ENCODE data around the gene BPNT1.
A peak's percentile ranks its signal among the peaks of the same experiment; 100 is the strongest.
"Not testable (repeated sequence)": the region's sequence is repeated elsewhere in the genome, so short reads cannot be mapped to it uniquely, and the experiment has no call there.

The BPNT1 gene

DNA sequence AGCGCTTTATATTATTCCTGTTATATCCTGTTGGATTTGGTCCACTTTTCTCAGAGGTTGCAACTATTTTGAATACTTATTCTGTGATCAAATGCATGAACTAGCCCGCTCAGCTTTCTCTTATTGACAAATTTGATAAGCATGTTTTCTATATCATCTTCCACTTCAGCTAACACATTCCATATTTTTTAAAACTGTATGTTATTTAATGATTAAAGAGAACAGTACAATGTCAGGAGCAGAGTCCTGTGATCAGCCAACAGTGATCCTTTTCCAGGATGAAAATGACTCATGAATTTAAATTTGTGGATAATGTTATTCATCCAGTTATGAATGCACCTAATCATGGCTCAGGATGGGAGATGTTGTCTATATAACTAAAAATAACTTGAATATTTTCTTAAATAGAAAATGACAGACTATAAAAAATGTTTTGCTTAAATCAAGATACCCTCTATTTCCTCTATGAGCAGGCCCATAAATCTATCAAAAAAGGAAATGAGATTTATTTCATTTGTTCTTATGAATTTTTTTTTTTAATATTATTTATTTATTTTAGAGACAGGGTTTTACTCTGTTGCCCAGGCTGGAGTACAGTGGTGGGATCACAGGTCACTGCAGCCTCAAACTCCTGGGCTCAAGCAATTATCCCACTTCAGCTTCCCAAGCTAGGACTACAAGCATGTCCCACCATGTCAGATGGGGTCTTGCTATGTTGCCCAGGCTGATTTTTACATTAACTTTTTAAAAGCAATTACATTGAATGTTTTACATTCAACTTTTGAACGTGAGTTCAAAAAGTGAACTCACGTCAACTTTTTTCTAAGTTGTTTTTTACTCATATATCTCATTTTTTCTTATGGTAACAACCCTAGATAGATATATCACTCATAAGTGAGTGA is 12.5 kb downstream of the BPNT1 start:
- no peak for DNase-seq

DNA sequence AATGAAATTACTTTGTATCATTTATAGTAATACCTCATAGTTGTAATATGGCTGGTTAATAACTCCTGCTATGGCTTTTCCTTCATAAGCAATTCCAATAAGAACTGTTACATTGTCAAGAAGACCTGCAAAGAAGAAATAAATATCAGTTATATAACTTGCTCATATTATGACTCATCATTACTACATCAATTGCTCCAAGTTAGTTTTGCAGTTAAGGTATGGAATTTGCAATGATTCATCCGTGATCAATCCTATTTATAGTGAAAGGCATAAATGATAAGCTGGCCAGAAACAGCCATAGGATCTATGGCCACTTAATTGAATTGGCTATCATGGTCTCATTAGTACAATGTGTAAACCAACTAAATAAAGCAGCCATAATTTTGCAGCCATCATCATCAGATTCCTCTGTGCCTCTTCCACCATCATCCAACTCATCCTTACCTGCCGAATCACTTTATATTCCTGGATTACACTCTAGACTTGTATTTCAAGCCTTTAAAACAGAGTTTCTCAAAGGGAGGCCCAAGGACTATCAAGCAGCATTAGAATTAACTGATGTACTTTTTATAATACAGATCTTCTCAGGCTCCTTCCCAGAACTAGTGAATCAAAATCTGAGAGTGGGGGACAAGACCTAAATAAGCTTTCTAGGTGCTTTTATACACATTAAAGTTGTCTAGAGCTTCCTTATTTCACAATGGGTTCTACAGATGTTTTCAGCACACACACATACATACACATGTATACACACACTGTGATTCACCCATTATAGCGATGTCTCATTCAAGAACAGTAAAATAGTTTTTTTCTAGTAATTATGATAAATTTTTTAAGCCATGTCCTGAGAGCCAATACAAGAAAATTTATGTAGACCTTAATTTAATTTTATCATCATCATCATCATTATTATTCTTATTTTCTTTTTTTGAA is 22.1 kb downstream of the BPNT1 start:
- no peak for DNase-seq

DNA sequence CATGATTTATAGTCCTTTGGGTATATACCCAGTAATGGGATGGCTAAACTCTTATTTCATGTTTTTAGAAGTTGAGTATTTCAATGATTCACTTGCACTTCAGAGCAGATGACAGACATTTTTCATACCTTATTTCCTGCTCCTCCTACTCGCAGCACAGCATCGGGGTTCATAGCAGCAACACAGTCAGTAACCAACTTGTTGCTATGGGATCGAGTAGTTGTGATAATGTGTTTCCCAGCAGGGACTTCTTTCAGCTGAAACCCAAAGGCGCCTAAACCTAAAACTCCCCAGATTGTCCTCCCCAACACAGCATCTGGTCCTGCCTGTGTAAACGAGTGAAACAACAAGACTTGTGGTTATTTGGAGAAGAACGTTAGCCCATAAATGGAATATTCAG is 27.0 kb downstream of the BPNT1 start:
- no peak for DNase-seq

DNA sequence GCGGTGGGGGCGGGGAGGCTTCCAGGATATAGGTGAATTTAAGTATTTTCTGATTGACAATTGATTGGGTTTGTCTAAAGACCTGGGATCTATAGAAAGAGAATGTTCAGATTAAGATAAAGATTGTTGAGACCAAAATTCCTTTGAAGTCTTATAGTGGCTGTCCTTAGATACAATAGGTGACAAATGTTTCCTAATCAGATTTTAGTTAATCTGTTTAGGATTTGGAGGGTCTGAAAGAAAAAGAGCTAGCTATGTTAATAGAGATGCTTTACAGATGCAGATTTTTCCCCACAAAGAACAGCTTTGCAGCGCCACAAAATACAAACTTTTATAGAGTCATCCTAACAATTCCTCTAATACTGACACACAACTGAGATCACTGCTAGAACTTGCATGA is 28.7 kb downstream of the BPNT1 start:
- no peak for DNase-seq

DNA sequence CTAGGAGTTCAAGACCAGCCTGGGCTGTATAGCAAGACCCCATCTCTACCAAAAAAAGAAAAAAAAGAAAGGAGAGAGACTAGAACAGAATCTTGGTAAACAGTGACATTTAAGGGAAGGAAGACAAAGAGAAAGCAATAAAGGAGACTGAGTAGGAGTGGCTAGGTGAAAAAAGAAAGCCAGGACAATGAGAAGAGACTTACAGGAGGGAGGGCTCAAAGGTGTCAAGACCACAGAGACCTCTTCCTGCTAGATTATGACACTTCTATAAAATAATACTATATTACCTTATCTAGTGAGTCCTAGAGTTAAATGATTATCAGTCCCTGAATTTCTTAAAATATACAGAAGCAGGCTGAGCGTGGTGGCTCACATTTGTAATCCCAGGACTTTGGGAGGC is 33.2 kb downstream of the BPNT1 start:
- DNase-seq = no peak

DNA sequence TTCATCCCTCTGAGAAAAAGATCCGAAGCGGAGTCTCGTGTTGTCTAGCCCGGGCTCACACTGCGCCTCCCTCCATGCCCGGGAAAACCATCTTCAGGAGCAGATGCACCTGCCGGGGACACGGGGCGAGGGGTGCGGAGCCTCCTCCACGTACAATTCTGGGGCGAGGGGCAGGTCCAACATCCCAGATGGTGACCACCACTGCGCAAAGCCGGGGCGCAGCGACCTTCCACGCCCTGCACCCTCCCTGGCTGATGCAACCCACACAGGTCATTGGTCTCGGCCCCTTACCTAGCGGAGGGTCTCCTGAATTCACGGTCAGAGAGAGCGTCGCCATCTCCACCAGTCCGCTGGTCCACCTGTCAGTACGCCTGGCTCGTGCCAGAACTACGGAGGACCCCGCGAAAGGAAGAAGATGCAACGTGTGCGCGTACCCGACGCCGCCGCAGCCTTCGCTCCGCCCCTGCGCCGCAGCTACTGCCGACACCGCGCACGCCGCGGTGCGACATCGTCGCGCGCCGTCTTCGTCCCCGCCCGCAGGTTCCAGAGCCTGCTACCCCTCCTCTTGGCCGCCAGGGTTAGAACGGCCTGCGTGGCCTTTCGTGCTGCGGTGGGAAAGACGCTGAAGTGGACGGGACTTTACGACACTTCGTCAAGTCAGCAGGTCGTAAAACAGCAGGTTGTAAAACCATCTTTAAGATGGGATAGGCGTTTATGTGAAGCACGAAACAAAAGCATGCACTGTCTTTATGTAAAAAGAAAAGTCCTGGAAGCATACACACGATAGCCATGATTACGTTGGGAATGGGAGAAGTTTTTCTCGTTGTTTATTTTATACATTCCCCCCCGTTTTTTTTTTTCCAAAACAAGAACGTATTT is 43.3 kb downstream of the BPNT1 start, which contains the start of gene EPRS1:
EPRS1 (minus strand) TSS at position 454 of the 879 bp plus-strand sequence; CDS start at position 337, 117 bp downstream.
- DNase-seq = peak; percentile 97

DNA sequence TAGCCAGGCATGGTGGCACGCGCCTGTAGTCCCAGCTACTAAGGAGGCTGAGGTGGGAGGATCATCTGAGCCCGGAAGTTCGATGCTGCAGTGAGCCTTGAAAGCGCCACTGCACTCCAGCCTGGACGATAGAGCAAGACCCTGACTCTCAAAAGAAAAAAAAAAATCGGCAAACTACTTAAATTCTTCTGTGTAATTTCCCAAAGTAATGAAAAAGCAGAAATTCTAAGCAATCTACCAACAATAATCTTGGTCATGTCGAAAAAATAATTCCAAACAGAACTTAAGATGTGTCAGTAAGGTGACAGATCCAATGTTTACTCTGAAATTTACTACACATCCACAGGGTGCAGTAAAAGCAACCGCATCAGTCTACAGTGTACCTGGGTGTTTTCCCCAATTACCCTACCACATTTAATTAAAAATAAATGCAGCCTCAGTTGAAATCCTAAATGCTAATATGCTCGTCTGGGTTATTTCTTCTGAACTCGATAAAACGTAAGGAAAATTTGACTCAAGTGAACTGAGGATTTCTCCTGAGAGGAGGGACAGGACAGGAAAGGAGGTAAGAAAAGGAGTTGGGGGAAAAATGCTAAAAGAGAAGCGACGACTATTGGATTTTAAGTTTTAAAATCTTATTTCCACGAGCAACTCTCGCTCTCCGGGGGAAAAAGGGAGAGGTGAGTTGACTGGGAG is 44.1 kb downstream of the BPNT1 start:
- peak; percentile 3 for DNase-seq

DNA sequence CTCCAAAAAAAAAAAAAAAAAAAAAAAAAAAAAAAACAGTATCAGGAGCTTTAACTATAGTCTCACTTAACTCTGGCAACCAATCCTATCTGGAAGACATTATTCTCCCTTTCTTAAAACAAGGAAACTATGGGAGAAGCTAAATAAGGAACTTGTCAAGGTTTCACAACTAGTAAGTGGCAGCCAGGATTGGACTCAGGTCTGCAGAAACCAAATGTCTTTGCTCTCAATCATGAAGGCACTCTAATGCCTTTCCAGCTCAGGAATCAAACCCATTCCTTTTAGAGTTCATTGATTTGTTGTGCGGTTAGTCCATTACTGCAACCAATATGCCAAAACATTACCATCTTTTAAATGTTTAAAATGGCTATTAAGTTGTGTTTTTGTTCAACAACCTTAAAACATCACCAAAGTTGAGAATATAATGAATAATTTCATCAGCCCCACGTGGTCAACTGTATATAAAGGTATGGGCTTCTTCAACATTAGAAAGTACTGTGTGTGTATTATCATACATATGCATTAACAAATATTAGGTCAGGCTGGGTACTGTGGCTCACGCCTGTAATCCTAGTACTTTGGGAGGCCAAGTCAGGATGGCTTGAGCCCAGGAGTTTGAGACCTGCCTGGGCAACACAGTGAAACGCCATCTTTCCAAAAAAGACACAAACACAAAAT is 44.8 kb downstream of the BPNT1 start:
- no peak for DNase-seq

DNA sequence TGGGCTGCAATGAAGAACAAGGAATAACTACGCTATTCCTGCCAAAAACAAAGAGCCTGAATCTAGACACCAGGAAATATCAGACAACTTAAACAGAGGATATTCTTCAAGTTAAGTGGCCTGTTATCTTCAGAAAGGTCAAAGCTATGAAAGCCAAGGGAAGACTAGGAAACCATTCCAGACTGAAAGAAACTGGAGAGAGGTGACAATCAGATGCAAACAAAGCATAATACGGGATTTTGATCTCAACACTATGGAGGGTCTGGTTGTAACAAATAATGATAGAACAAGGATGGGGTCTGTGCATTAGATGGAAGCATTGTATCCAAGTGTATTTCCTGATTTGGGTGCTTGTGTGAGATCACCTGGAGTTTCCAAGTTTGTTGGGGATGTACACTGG is 45.9 kb downstream of the BPNT1 start:
- no peak for DNase-seq

DNA sequence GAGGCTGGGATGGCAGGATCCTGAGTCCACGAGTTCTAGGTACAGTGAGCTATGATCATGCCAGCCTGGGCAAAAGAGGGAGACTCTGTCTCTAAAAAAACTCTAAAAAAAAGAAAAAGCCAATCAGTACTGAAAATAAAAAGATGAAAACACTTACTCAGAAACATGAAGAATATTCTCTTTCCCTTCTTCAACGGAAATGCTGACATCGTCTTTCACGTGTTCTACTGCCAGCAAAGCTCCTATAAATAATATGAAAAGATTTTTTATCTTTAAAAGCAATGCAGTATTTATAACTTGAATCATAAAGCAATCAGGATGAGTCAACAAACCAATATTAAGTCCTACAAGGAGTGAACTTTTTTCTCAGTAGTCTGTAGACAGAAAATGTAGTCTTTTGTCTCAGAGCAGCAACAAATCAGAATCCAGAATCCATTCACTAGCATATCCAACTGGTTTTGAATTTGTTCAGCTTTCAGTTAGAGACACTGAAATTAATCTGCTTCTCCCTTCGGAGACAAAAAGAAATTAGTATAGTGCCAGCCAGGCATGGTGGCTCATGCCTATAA is 49.5 kb downstream of the BPNT1 start:
- DNase-seq = no peak

DNA sequence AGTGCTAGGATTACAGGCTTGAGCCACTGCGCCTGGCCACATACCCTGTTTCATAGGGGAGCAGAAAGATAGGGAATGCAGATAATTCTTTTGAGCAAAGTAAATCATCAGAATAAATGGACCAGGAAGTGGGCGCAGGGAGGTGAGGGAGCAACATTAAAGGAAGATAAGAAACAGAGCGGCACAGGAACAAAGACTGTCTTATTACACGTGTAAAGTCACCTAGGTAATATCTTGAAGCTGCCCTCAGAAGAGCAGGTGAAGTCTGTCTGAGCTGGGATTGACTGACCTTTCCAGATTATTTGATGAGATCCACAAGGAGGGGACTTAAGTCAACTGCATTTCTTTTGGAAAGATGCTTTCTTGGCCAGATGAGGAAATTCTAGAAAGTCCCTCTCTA is 50.9 kb downstream of the BPNT1 start:
- DNase-seq = no peak

DNA sequence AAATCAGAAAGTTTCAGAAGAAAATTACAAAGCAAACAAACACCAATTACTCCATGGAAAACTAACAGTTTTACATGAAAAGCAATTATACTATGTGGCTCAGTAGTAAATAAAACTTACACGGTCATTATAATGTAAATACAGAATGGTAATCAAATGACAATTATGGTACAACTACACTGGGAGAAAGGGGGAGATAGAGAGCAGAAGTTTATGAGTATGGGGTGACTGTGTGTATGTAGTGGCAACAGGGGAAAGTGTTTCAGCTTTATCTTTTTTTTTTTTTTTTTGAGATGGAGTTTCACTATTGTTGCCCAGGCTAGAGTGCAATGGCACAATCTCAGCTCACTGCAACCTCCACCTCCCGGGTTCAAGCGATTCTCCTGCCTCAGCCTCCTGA is 51.8 kb downstream of the BPNT1 start:
- not testable (repeated sequence) for DNase-seq

DNA sequence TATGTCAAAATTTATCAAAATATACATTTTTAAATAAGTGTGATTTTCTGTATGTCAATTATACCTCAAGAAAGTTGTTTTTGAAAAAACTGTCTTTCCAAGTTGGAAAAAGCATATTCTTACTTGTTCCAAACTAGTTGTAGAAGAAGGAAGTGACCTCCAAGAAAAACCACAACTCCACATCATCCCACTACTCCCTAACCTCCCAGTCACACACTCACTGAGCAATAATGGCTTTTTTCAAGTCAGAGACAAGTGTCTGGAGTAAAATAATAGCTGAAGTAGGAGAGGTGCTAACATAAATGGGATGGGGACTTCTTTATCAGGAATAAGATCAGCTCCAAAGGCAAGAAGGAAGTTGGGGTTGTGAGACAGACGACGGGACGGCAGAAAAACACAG is 56.7 kb downstream of the BPNT1 start:
- DNase-seq = no peak

DNA sequence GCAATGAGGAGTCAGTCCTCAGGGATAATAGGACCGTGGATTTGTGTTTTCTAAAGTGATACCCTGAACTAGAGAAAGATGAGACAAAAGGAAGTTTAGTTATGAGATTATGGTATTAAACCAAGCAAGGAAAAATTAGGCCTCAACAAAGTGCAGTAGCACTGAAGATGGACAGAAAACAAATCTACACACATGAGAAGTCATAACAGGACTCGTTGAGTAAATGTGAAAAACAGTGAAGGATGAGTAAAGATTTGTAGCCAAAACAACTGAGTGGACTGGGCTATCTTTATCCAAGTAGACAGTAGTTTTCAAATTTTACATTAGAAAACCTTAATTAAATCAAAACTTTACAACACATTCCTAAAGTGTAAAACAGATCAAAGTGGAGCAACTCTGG is 58.3 kb downstream of the BPNT1 start:
- DNase-seq = no peak

DNA sequence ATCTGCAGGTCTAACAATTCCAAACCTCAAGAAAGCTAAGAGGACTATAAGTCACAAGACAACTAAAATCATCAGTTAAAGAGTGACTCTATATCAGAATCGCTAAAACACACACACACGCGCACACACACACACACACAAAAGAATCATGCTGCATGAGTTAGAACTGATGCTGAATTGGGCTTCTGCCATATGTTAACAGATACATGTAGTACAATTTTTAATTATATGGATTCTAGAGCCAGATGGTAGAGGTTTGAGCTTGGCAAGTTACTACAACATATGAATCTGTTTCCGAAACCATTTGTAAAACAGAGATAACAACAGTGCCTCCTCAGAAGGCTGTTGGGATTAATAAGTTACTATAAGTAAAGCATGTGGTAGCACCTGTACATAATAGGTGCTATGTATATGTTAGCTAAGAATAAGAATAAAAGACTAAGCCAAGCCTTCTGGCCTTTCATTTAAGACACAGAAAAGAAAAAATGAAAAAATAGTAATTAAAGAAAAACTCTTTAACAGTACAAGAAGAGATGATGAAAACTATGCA is 61.2 kb downstream of the BPNT1 start:
- no peak for DNase-seq

DNA sequence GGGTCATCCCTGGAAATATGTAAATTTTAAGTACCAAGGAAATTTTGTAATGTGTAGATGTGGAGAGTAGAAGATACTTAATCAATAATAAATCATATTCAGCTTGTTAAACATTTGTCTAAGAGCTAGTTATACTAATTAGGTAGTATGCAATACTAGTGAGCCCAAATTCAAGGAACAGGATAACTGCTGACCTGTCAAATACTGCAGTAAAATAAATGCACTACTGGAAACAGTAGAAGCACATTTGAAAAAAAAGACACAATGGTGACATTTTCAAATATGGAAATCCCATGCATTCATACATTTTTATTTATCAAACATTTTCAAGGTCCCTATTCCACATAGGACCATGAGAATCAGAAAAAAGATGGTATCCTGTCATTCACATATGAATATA is 70.5 kb downstream of the BPNT1 start:
- no peak for DNase-seq

DNA sequence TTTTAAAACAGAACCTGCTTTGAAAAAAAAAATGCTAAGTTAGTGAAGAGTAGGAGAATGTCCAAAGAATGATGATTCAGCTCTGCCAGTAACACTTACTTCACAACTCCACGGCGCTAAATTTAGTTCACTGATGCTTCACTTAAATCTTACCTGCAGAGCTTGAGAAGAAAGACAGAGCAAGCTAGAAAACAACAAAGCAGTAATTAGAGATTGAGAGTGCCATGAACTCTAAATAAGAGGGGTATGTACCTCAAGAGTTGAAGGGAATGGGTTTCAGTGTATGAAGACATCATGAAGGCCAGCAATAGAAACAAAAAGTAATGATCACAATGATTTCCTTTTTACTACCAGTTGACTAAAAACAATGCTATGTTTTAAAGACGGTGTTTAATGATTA is 76.1 kb downstream of the BPNT1 start:
- DNase-seq = no peak

DNA sequence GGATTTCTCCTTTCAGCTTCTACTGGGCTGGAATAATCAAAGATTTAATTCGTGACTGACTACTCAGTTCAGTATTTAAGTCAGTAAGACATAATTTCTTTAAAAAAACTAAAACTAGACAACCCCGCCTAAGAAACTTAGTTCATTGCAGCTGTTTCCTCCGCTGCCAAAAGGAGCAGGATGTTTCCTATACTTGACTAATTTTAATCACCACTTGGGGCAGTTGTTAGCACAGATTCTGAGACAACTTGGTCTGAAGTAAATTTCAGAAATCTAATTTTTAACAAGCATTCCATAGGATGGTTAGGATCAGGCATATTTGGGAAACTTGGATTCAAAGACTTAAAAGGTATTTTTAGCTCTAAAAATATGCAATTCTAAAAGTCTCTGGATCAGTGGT is 77.3 kb downstream of the BPNT1 start:
- no peak for DNase-seq

DNA sequence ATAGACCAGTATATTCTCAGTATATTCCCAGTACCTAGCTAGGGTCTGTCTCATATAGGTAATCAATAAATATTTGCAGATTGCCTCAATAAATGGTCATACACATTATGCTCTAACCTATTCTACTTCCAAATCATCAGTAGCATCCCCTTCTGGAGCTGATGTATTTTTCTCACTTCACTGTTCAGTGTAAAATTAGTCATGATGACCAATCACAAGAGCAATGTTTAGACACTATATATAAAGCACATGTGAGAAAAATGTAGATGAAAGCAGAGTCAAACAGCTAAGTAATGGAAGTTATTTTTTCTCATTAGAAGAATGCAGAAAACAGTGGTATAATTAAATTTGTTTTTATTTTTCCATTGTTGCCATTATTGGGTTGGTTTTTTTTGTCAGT is 78.0 kb downstream of the BPNT1 start:
- DNase-seq = no peak
